SK-N-SH treated with all-trans-retinoic acid at 6 μM for 48 hours (cell line): ENCODE measurements around the gene CHCHD1.

Source experiments
- ATAC-seq: fragments of 200-7000 bp; cut with Tn5 transposase; 3 replicates; pipeline ENCODE4 v1.9.1; 2020; ENCODE audit warnings: mild to moderate bottlenecking, moderate library complexity
- BACH2 ChIP-seq: fragments of 250-450 bp; sonication (Bioruptor Pico); IDR thresholded peaks from 2 replicates; pipeline ENCODE4 v1.9.0; 2021; ENCODE audit warnings: mild to moderate bottlenecking, borderline replicate concordance
- CREB5 ChIP-seq: fragments of 250-450 bp; sonication (Bioruptor Pico); IDR thresholded peaks from 2 replicates; pipeline ENCODE4 v1.5.1; 2020; ENCODE audit warnings: low read depth, mild to moderate bottlenecking, moderate library complexity
- CSDC2 ChIP-seq: fragments of 250-450 bp; sonication (Bioruptor Pico); IDR thresholded peaks from 2 replicates; pipeline ENCODE4 v1.5.0; 2020; ENCODE audit warnings: mild to moderate bottlenecking, moderate library complexity
- PPARA ChIP-seq: fragments of 250-450 bp; sonication (Bioruptor Pico); IDR thresholded peaks from 2 replicates; pipeline ENCODE4 v1.5.0; 2020; ENCODE audit warnings: mild to moderate bottlenecking, borderline replicate concordance
- RARB ChIP-seq: fragments of 250-450 bp; sonication (Bioruptor Pico); IDR thresholded peaks from 2 replicates; pipeline ENCODE4 v1.8.0; 2021; ENCODE audit warnings: mild to moderate bottlenecking, moderate library complexity
- TCF4 ChIP-seq: fragments of 250-450 bp; sonication (Bioruptor Pico); IDR thresholded peaks from 2 replicates; pipeline ENCODE4 v1.8.0; 2021; ENCODE audit warnings: mild to moderate bottlenecking, moderate library complexity, borderline replicate concordance
- TSHZ2 ChIP-seq: fragments of 250-450 bp; sonication (Bioruptor Pico); IDR thresholded peaks from 2 replicates; pipeline ENCODE4 v1.5.0; 2020; ENCODE audit warnings: mild to moderate bottlenecking, moderate library complexity
- ZC3H10 ChIP-seq: fragments of 250-450 bp; sonication (Bioruptor Pico); IDR thresholded peaks from 2 replicates; pipeline ENCODE4 v1.5.1; 2021; ENCODE audit warnings: mild to moderate bottlenecking, moderate library complexity
- ZFP3 ChIP-seq: fragments of 250-450 bp; sonication (Bioruptor Pico); IDR thresholded peaks from 2 replicates; pipeline ENCODE4 v1.5.0; 2020; ENCODE audit warnings: mild to moderate bottlenecking, moderate library complexity
- ZFP30 ChIP-seq: fragments of 450-650 bp; formaldehyde crosslinking; IDR thresholded peaks from 2 replicates; pipeline ENCODE4 v1.5.0; 2022; ENCODE audit warnings: mild to moderate bottlenecking, moderate library complexity
- ZNF565 ChIP-seq: fragments of 450-650 bp; formaldehyde crosslinking; conservative IDR thresholded peaks from 2 replicates; pipeline ENCODE4 v1.5.0; 2020; ENCODE audit warnings: low read depth, mild to moderate bottlenecking, moderate library complexity
- ZNF70 ChIP-seq: fragments of 450-650 bp; formaldehyde crosslinking; IDR thresholded peaks from 2 replicates; pipeline ENCODE4 v1.5.0; 2020; ENCODE audit warnings: mild to moderate bottlenecking, moderate library complexity
- ZNF8 ChIP-seq: fragments of 450-650 bp; formaldehyde crosslinking; IDR thresholded peaks from 2 replicates; pipeline ENCODE4 v1.5.0; 2020; ENCODE audit warnings: mild to moderate bottlenecking, moderate library complexity
- TF ChIP-seq, protein P1 (sequence below): fragments of 250-450 bp; sonication (Bioruptor Pico); IDR thresholded peaks from 2 replicates; pipeline ENCODE4 v1.8.0; 2020; ENCODE audit warnings: mild to moderate bottlenecking, moderate library complexity, borderline replicate concordance
- TF ChIP-seq, protein P2 (sequence below): fragments of 250-450 bp; sonication (Bioruptor Pico); IDR thresholded peaks from 2 replicates; pipeline ENCODE4 v1.8.0; 2021; ENCODE audit warnings: low read depth, mild to moderate bottlenecking, moderate library complexity, borderline replicate concordance

The CHCHD1 gene

DNA sequence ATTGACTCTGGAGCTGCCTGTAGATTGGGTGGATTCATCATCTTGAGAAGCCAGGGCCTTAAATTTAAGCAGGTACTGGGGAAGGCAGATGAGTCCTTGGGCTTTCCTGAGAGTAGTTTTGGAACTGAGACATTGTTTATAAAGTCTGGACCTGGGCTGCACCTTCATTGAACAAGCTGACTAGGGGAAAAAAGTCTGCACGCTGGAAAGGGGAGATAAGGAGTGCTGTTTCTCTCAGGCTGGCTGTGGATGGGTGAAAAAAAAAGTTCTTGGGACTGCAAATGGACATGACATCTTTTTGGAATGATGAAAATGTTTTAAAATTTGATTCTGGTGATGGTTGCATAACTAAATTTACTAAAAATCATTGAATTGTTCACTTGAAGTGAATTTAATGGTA lies 25.7 kb upstream of the CHCHD1 start (continued):
- TF ChIP-seq, protein P1, sequence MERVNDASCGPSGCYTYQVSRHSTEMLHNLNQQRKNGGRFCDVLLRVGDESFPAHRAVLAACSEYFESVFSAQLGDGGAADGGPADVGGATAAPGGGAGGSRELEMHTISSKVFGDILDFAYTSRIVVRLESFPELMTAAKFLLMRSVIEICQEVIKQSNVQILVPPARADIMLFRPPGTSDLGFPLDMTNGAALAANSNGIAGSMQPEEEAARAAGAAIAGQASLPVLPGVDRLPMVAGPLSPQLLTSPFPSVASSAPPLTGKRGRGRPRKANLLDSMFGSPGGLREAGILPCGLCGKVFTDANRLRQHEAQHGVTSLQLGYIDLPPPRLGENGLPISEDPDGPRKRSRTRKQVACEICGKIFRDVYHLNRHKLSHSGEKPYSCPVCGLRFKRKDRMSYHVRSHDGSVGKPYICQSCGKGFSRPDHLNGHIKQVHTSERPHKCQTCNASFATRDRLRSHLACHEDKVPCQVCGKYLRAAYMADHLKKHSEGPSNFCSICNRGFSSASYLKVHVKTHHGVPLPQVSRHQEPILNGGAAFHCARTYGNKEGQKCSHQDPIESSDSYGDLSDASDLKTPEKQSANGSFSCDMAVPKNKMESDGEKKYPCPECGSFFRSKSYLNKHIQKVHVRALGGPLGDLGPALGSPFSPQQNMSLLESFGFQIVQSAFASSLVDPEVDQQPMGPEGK (CRISPR knock-in tag), result no peak
- no peak for TF ChIP-seq ZNF70 (CRISPR knock-in tag)

DNA sequence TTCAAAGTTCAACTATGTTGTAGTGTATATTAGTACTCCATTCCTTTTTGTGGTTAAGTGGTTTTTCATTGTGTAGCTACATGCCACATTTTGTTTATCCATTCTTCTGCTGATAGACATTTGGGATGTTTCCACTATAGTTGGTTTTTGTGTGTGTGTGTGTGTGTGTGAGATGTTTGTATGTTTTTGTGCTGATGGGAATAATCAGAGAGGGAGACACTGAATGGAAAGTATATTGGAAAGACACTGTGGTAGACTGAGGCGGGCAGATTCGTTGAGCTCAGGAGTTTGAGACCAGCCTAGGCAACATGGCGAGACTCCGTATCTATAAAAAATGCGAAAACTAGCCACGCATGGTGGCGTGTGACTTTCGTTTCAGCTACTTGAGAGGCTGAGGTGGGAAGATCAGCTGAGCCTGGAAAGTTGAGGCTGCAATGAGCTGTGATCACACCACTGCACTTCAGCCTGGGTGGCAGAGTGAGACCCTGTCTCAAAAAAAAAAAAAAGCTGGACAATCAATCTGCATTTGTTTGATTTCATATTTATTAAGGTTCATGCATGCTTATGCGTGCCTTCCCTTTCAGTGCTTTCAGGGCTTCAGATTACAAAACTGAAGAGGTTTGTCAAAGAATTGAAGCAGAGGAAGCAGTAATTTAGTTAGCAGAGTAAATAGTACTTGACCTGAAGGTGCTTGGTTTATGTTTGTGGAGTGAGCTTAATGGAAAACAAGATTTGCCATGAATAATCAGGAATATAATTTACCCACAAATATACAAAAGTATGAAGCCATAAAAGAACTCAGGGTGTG lies 22.9 kb upstream of the CHCHD1 start:
- no peak for ATAC-seq
- no peak for TF ChIP-seq RARB (CRISPR knock-in tag)
- TF ChIP-seq BACH2 (CRISPR knock-in tag), result no peak
- no peak for TF ChIP-seq CSDC2 (CRISPR knock-in tag)
- TF ChIP-seq, protein P2, sequence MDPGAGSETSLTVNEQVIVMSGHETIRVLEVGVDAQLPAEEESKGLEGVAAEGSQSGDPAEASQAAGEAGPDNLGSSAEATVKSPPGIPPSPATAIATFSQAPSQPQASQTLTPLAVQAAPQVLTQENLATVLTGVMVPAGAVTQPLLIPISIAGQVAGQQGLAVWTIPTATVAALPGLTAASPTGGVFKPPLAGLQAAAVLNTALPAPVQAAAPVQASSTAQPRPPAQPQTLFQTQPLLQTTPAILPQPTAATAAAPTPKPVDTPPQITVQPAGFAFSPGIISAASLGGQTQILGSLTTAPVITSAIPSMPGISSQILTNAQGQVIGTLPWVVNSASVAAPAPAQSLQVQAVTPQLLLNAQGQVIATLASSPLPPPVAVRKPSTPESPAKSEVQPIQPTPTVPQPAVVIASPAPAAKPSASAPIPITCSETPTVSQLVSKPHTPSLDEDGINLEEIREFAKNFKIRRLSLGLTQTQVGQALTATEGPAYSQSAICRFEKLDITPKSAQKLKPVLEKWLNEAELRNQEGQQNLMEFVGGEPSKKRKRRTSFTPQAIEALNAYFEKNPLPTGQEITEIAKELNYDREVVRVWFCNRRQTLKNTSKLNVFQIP (CRISPR knock-in tag), result no peak
- TF ChIP-seq CREB5 (CRISPR knock-in tag), result no peak

DNA sequence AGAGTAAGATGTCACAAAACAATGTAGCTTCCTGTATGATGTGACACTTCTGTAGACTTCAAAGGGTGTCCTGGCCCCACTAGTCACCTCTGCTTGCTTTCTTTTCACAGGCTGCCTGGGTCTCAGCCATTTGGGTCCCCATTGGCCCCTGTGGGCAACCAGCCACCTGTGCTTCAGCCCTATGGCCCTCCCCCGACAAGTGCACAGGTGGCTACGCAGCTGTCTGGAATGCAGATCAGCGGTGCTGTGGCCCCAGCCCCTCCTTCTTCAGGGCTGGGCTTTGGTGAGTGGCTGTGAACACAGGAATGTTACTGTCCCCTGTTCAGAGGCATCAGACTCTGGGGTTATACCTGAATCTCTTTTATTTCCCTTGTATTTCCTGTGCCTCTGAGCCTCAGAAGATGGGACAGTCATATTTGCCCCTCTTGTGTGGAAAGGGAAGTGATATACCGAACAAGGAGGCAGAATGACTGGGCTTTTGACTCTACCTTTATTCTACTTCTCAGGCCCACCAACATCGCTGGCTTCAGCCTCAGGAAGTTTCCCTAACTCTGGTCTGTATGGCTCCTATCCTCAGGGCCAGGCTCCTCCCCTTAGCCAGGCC lies 22.2 kb upstream of the CHCHD1 start:
- no peak for ATAC-seq
- TF ChIP-seq ZNF565 (CRISPR knock-in tag), result no peak
- TF ChIP-seq, protein P2 (CRISPR knock-in tag), result no peak

DNA sequence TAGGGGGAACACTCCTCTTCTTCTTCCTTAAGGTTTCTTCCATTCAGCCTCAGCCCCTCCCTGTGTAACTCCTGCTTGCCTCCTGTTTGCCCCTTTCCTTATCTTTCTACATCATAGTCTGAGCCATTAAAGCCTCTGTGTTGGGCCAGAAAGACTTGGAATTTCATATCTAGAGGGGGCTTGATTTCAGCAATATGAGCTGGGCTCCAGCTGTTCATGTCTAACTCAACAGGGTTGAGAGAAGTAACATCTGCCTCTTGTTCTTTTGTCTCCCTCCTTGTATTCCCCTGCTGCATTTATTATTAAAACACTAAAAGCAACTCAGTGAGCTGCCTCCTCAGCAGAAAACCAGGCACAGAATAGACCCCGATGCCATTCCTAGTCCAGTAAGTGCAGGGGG lies 20.1 kb upstream of the CHCHD1 start:
- ATAC-seq, result no peak

More for the DNA sequence above, 20.1 kb upstream of the CHCHD1 start:
- TF ChIP-seq TCF4 (CRISPR knock-in tag) (no peak), BACH2 (CRISPR knock-in tag) (no peak), TSHZ2 (CRISPR knock-in tag) (no peak), ZFP3 (CRISPR knock-in tag) (no peak), ZFP30 (no peak), ZC3H10 (CRISPR knock-in tag) (no peak), PPARA (CRISPR knock-in tag) (no peak), CREB5 (CRISPR knock-in tag) (no peak), ZNF8 (CRISPR knock-in tag) (no peak)
